ENCODE measurements around the gene FBXO36.

Gene FBXO36

GRCh38 chr2:229905601-229906000 lies 16.7 kb upstream of the FBXO36 start:
- Histone ChIP-seq H3K4me1 (ENCODE audit: insufficient read depth, low read length) (no peaks in the 10 kb centered on the region), H3K4me3 (ENCODE audit: low read depth in 1 of 2, low read length in 2 of 2) (no peak overlapping the region), H3K79me2 (ENCODE audit: insufficient read depth, low read length) (peaks cover 95% of the 10 kb centered on the region), H3K4me2 (ENCODE audit: insufficient read depth, low read length) (no peak overlapping the region), H3K9me3 (ENCODE audit: insufficient read depth, low read length, severe bottlenecking) (no peaks in the 10 kb centered on the region), H3K36me3 (ENCODE audit: insufficient read depth, low read length) (peaks cover 46% of the 10 kb centered on the region), H4K20me1 (ENCODE audit: insufficient read depth, low read length) (peaks cover 34% of the 10 kb centered on the region), H3K27me3 (ENCODE audit: insufficient read depth, low read length, poor library complexity) (no peaks in the 10 kb centered on the region), H3K9ac (ENCODE audit: low read depth, low read length) (no peak overlapping the region), H2AFZ (ENCODE audit: low read depth, low read length) (no peak overlapping the region), H3K27ac (ENCODE audit: low read length) (no peak overlapping the region)
- DNase-seq (no peak), ATAC-seq (ENCODE audit: insufficient read depth, low read depth) (no peak)
- no peak for TF ChIP-seq EZH2 (IDR thresholded peaks at IDR 0.05; ENCODE audit: borderline replicate concordance, low read depth, low read length, severe bottlenecking)
- TF ChIP-seq, protein P1, sequence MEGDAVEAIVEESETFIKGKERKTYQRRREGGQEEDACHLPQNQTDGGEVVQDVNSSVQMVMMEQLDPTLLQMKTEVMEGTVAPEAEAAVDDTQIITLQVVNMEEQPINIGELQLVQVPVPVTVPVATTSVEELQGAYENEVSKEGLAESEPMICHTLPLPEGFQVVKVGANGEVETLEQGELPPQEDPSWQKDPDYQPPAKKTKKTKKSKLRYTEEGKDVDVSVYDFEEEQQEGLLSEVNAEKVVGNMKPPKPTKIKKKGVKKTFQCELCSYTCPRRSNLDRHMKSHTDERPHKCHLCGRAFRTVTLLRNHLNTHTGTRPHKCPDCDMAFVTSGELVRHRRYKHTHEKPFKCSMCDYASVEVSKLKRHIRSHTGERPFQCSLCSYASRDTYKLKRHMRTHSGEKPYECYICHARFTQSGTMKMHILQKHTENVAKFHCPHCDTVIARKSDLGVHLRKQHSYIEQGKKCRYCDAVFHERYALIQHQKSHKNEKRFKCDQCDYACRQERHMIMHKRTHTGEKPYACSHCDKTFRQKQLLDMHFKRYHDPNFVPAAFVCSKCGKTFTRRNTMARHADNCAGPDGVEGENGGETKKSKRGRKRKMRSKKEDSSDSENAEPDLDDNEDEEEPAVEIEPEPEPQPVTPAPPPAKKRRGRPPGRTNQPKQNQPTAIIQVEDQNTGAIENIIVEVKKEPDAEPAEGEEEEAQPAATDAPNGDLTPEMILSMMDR (IDR thresholded peaks at IDR 0.05; ENCODE audit: borderline replicate concordance, extremely low read depth, low read length, poor library complexity, severe bottlenecking) = no peak

DNA sequence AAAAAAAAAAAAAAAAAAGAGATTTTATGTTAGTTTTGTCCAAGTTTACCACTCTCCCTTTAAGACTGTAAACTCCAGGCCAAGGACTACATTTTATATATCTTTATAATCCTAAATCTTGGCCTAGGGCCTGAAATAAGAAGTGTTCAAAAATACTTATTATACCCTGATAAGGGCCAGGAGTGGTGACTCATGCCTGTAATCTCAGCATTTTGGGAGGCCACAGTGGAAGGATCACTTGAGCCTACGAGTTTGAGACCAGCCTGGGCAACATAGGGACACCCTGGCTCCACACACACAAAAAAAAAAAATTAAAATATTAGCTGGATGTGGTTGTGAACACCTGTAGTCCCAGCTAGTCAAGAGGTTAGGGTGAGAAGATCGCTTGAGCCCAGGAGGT lies 13.2 kb upstream of the FBXO36 start:
- DNase-seq (no peak), ATAC-seq (ENCODE audit: insufficient read depth, low read depth) (no peak)
- Histone ChIP-seq H4K20me1 (ENCODE audit: insufficient read depth, low read length) (peaks cover 29% of the 10 kb centered on the region), H3K4me3 (ENCODE audit: low read depth in 1 of 2, low read length in 2 of 2) (no peak overlapping the region), H3K9me3 (ENCODE audit: insufficient read depth, low read length, severe bottlenecking) (no peaks in the 10 kb centered on the region), H3K9ac (ENCODE audit: low read depth, low read length) (no peak overlapping the region), H3K4me2 (ENCODE audit: insufficient read depth, low read length) (no peak overlapping the region), H3K4me1 (ENCODE audit: insufficient read depth, low read length) (no peaks in the 10 kb centered on the region), H3K27ac (ENCODE audit: low read length) (no peak overlapping the region), H3K79me2 (ENCODE audit: insufficient read depth, low read length) (peaks cover 95% of the 10 kb centered on the region), H3K27me3 (ENCODE audit: insufficient read depth, low read length, poor library complexity) (no peaks in the 10 kb centered on the region), H3K36me3 (ENCODE audit: insufficient read depth, low read length) (peaks cover 28% of the 10 kb centered on the region), H2AFZ (ENCODE audit: low read depth, low read length) (no peak overlapping the region)
- no peak for TF ChIP-seq EZH2 (IDR thresholded peaks at IDR 0.05; ENCODE audit: borderline replicate concordance, low read depth, low read length, severe bottlenecking)
- TF ChIP-seq, protein P1 (IDR thresholded peaks at IDR 0.05; ENCODE audit: borderline replicate concordance, extremely low read depth, low read length, poor library complexity, severe bottlenecking) = no peak

- Histone ChIP-seq H3K9ac (ENCODE audit: low read depth, low read length) (no peak overlapping the region), H3K4me1 (ENCODE audit: insufficient read depth, low read length) (no peaks in the 10 kb centered on the region), H3K9me3 (ENCODE audit: insufficient read depth, low read length, severe bottlenecking) (no peaks in the 10 kb centered on the region), H3K4me2 (ENCODE audit: insufficient read depth, low read length) (no peak overlapping the region), H4K20me1 (ENCODE audit: insufficient read depth, low read length) (peaks cover 32% of the 10 kb centered on the region), H3K27me3 (ENCODE audit: insufficient read depth, low read length, poor library complexity) (no peaks in the 10 kb centered on the region), H3K79me2 (ENCODE audit: insufficient read depth, low read length) (peaks cover 95% of the 10 kb centered on the region), H3K27ac (ENCODE audit: low read length) (0 out of 2 replicates have a peak overlapping the region, but pooled peaks have one; percentile 18), H3K4me3 (ENCODE audit: low read depth in 1 of 2, low read length in 2 of 2) (no peak overlapping the region), H3K36me3 (ENCODE audit: insufficient read depth, low read length) (peaks cover 20% of the 10 kb centered on the region), H2AFZ (ENCODE audit: low read depth, low read length) (no peak overlapping the region)
- ATAC-seq (ENCODE audit: insufficient read depth, low read depth) (peak; percentile 29; the same call in 1 of the 3 replicates), DNase-seq (no peak)
- no peak for TF ChIP-seq EZH2 (IDR thresholded peaks at IDR 0.05; ENCODE audit: borderline replicate concordance, low read depth, low read length, severe bottlenecking)
- TF ChIP-seq, protein P1 (IDR thresholded peaks at IDR 0.05; ENCODE audit: borderline replicate concordance, extremely low read depth, low read length, poor library complexity, severe bottlenecking) = no peak
Observed at GRCh38 chr2:229910147-229910831, 12.0 kb upstream of the FBXO36 start.

Data from DND-41 (cell line).